Neural cell (in vitro differentiated cells): ENCODE data around the gene SYTL4. TPM values are rescaled to one million over a fixed set of nuclear protein-coding genes. Genes with fewer than 3 reads are reported as not detected.

Experiments
- H2AFZ ChIP-seq: fragments of 200-600, 300-800 bp; sonication (generic), shearing (Covaris generic); 2 replicates; pipeline ENCODE4 v1.6.0; 2014; ENCODE audit warnings: low read depth, mild to moderate bottlenecking, antibody characterized with exemption, low read length, moderate library complexity
- H3F3A ChIP-seq: fragments of 200-600 bp; shearing (Covaris generic); 2 replicates; pipeline ENCODE4 v1.6.1; 2016; ENCODE audit warnings: mild to moderate bottlenecking, moderate library complexity, mixed read lengths, antibody characterized with exemption, low read length; ENCODE audit not compliant: insufficient read depth, poor library complexity, severe bottlenecking
- H3K27ac ChIP-seq: fragments of 200-600, 300-800 bp; sonication (generic), shearing (Covaris generic); 2 replicates; pipeline ENCODE4 v1.5.1; 2014; ENCODE audit warnings: mild to moderate bottlenecking, low read length, moderate library complexity
- H3K27me3 ChIP-seq: fragments of 300-800, 200-600 bp; sonication (generic), shearing (Covaris generic); 2 replicates; pipeline ENCODE4 v1.6.0; 2014; ENCODE audit warnings: mild to moderate bottlenecking, low read depth, low read length, moderate library complexity; ENCODE audit not compliant: insufficient read depth
- H3K36me3 ChIP-seq: fragments of 300-800, 200-600 bp; sonication (generic), shearing (Covaris generic); 2 replicates; pipeline ENCODE4 v1.5.1; 2014; ENCODE audit warnings: mild to moderate bottlenecking, antibody characterized with exemption, low read length, moderate library complexity; ENCODE audit not compliant: insufficient read depth
- H3K4me2 ChIP-seq: fragments of 300-800, 200-600 bp; sonication (generic), shearing (Covaris generic); 2 replicates; pipeline ENCODE4 v1.6.0; 2014; ENCODE audit warnings: mild to moderate bottlenecking, low read length
- H3K4me3 ChIP-seq: fragments of 300-800, 200-600 bp; sonication (generic), shearing (Covaris generic); 2 replicates; pipeline ENCODE4 v1.5.1; 2014; ENCODE audit warnings: mild to moderate bottlenecking, low read length, moderate library complexity
- H3K79me2 ChIP-seq: fragments of 200-600 bp; shearing (Covaris generic); replicated peaks from 2 replicates; pipeline ENCODE4 v1.6.0; 2014; ENCODE audit warnings: mild to moderate bottlenecking, low read length, moderate library complexity; ENCODE audit not compliant: insufficient read depth
- H3K9ac ChIP-seq: fragments of 300-800, 200-600 bp; sonication (generic), shearing (Covaris generic); 2 replicates; pipeline ENCODE4 v1.6.1; 2016; ENCODE audit warnings: mild to moderate bottlenecking, low read length, mixed read lengths
- H3K9me2 ChIP-seq: fragments of 200-600 bp; shearing (Covaris generic); 2 replicates; pipeline ENCODE4 v1.6.1; 2016; ENCODE audit warnings: mild to moderate bottlenecking, low read length, mixed read lengths; ENCODE audit not compliant: insufficient read depth
- H3K9me3 ChIP-seq: fragments of 200-600, 300-800 bp; sonication (generic), shearing (Covaris generic); 2 replicates; pipeline ENCODE4 v1.6.1; 2016; ENCODE audit warnings: mild to moderate bottlenecking, mixed run types, low read length, moderate library complexity, mixed read lengths
- H4K20me1 ChIP-seq: fragments of 200-600 bp; shearing (Covaris generic); 2 replicates; pipeline ENCODE4 v1.6.1; 2016; ENCODE audit warnings: mild to moderate bottlenecking, mixed run types; ENCODE audit not compliant: insufficient read depth
- CTCF ChIP-seq: fragments of 450-650 bp; IDR thresholded peaks from 2 replicates; pipeline ENCODE4 v1.5.1; 2014; ENCODE audit warnings: antibody characterized with exemption, mild to moderate bottlenecking, moderate library complexity; ENCODE audit not compliant: poor library complexity, severe bottlenecking
- EP300 ChIP-seq: fragments of 450-650 bp; conservative IDR thresholded peaks from 2 replicates; pipeline ENCODE4 v1.6.1; 2014; ENCODE audit warnings: antibody characterized with exemption, mild to moderate bottlenecking, moderate library complexity; ENCODE audit not compliant: poor library complexity, severe bottlenecking
- EZH2 ChIP-seq: fragments of 200-600, 300-800 bp; shearing (Covaris generic), sonication (generic); IDR thresholded peaks from 2 replicates; pipeline ENCODE4 v1.6.1; 2014; ENCODE audit warnings: antibody characterized with exemption, low read length, borderline replicate concordance, mild to moderate bottlenecking; ENCODE audit not compliant: insufficient read depth, poor library complexity, severe bottlenecking
- MXI1 ChIP-seq: fragments of 450-650 bp; conservative IDR thresholded peaks from 2 replicates; pipeline ENCODE4 v1.6.1; 2014; ENCODE audit warnings: antibody characterized with exemption, mild to moderate bottlenecking; ENCODE audit not compliant: poor library complexity, severe bottlenecking
- POLR2AphosphoS5 ChIP-seq: IDR thresholded peaks from 2 replicates; pipeline ENCODE4 v1.6.1; 2012
- RAD21 ChIP-seq: fragments of 450-650 bp; conservative IDR thresholded peaks from 2 replicates; pipeline ENCODE4 v1.6.1; 2014; ENCODE audit warnings: antibody characterized with exemption, mild to moderate bottlenecking, moderate library complexity
- REST ChIP-seq: IDR thresholded peaks from 2 replicates; pipeline ENCODE4 v1.6.1; 2012; ENCODE audit warnings: borderline replicate concordance
- SMC3 ChIP-seq: fragments of 450-650 bp; conservative IDR thresholded peaks from 2 replicates; pipeline ENCODE4 v1.6.1; 2014; ENCODE audit warnings: antibody characterized with exemption, mild to moderate bottlenecking, moderate library complexity; ENCODE audit not compliant: poor library complexity
- TAF1 ChIP-seq: IDR thresholded peaks from 2 replicates; pipeline ENCODE4 v1.6.1; 2012; ENCODE audit warnings: low read depth
- polyA plus RNA-seq: library from polyadenylated mRNA; depleted of rRNA; stranded (reverse); fragments of >200 nt; gene quantifications from 2 replicates; pipeline ENCODE4 v1.2.3, GENCODE V29; 2014

SYTL4 gene
- polyA plus RNA-seq, 1 donor from 2014 or later, result 0.11 TPM

GRCh38 chrX:100659431-100660137 is 72.3 kb downstream of the SYTL4 start:
- Histone ChIP-seq H3K9me3 (no peaks in the 10 kb centered on the region), H3K9ac (no peak overlapping the region), H2AFZ (no peak overlapping the region), H3K27ac (no peak overlapping the region), H3K79me2 (no peaks in the 10 kb centered on the region), H3K9me2 (no peaks in the 10 kb centered on the region), H3K4me2 (no peak overlapping the region), H3K27me3 (no peaks in the 10 kb centered on the region), H4K20me1 (no peaks in the 10 kb centered on the region), H3F3A (no peaks in the 10 kb centered on the region), H3K4me3 (no peak overlapping the region), H3K36me3 (no peaks in the 10 kb centered on the region)
- TF ChIP-seq REST (no peak), TAF1 (no peak), SMC3 (no peak), MXI1 (no peak), POLR2AphosphoS5 (no peak), EZH2 (no peak), EP300 (no peak), CTCF (no peak), RAD21 (no peak)

GRCh38 chrX:100658941-100659381 is 73.0 kb downstream of the SYTL4 start:
- Histone ChIP-seq H3K4me3 (no peak overlapping the region), H3K9me2 (no peaks in the 10 kb centered on the region), H3K27ac (no peak overlapping the region), H3K79me2 (no peaks in the 10 kb centered on the region), H3F3A (no peaks in the 10 kb centered on the region), H3K9me3 (no peaks in the 10 kb centered on the region), H3K36me3 (no peaks in the 10 kb centered on the region), H4K20me1 (no peaks in the 10 kb centered on the region), H2AFZ (no peak overlapping the region), H3K27me3 (no peaks in the 10 kb centered on the region), H3K4me2 (no peak overlapping the region), H3K9ac (no peak overlapping the region)
- TF ChIP-seq EZH2 (no peak), POLR2AphosphoS5 (no peak), CTCF (no peak), EP300 (no peak), SMC3 (no peak), TAF1 (no peak)
